Stimulated activated CD4-positive, alpha-beta T cell treated with anti-CD3 and anti-CD28 coated beads, Interleukin-4, amount 100 ng/mL, for 24 hours (primary cell): Measurements from ENCODE around the gene CCDC24.
A peak's percentile ranks its signal among the peaks of the same experiment; 100 is the strongest.

Experiments used
- DNase-seq: peaks from one replicate; pipeline ENCODE4 v3.0.0-alpha.2; 2020

Gene CCDC24

DNA sequence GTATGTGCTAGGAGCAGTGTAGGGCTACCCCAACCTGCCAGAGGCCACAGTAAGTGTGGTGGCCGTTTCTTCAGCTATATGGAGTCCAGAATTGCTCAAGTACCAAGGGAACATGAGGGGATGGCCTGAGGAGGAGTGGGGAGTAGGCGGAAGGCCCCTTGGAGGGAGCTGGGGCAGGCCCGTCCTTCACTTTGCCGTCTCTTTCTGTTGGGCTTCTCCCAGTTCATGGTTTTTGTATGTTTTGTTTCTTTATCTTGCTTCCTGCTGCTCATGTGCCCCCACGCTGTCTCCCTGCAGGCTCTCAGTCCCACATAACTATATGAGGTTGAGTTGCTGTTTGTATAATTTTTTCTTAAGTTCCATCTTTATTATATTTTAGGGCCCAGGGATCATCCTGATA, 27.5 kb upstream of the CCDC24 start:
- no peak for DNase-seq

DNA sequence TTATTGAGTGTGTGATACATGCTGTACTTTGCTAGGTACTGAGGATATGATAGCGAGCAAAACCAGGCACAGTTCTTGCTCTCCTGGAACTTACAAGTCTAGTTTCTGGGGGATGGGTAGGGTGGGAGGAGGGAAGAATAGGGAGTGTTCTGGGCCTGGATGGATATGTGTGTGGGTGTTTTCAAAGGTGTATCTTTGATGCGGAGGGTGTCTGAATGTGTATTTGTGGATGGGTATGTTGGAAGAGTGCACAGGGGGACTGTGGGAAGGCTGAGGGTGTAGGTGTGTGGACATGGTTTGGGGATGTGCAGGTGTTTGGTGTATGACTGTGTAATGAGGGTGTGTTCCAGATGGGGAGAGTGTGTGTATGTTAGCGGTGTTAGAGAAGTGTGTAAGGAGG, 26.1 kb upstream of the CCDC24 start:
- DNase-seq, result no peak

DNA sequence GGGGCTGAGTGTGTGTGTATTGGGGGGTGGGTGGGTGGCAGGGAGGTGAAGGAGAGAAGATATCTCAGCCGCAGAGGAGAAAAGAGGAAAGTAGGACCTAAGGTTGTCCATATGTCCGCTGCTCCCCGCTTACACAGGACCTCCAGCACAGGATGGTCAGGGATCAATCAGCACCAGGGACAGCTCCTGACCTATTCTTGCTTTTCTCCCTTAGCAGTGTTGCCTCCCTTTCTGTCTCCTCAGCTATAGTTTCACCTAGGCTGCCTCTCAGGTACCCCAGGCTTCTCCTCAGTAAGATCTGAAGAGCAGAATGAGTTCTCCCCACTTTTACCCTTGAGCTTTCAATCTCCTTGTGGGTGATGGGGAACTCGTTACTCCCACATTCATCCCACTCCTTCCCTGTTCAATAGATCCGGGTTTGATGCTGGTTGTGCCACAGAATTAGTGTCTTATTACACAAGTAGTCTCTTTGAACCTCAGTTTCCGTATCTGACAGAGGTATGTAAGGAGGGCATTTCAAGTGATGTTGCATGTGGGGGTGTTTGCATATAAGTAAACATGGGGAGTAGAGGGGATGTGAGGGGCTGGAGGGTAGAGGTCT, 23.0 kb upstream of the CCDC24 start:
- peak; percentile 23 for DNase-seq

DNA sequence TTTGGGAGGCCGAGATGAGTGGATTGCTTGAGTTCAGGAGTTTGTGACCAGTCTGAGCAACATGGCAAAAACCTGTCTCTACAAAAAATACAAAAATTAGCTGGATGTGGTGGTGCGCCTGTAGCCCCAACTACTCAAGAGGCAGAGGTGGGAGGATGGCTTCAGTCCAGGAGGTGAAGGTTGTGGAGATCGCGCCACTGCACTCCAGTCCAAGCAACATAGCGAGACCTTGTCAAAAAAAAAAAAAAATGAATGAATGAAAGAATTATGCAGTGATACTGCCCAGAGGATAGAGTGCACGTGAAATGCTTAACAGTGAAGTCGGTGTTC, 22.0 kb upstream of the CCDC24 start:
- no peak for DNase-seq

DNA sequence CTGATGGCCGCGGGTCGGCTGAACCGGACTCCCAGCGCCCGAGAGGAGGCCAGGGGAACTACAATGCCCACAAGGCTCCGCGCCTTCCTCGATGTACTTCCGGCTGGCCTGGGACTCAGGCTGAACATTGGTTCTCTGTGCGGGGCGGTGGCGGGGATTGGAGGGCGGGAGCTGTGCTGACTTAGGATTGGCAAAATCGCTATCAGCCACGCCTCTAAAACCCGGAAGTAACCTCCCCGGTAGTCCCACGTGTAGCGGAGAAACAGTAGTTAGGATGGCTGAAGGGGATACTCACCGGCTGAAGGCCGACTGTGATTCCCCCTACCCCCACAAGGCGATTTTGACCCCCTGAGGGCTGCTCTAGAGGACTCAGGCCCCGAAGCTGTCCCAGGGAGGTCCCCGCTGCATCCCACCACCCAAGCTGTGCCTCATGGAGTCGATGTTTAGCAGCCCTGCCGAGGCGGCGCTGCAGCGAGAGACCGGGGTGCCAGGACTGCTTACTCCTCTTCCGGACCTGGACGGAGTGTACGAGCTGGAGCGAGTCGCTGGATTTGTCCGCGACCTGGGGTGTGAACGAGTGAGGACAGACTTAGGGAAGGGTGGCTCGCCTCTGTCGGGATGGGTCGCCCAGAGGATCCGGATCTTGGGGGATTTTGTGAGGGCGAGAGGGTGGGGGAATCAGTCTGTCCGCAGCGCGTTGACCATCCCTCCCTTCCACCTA, 21.5 kb upstream of the CCDC24 start, which contains the start of gene DPH2:
DPH2 (plus strand) TSS at position 265 of the 721 bp plus-strand sequence; CDS start at position 431, 166 bp downstream.
- DNase-seq, result peak; percentile 97

DNA sequence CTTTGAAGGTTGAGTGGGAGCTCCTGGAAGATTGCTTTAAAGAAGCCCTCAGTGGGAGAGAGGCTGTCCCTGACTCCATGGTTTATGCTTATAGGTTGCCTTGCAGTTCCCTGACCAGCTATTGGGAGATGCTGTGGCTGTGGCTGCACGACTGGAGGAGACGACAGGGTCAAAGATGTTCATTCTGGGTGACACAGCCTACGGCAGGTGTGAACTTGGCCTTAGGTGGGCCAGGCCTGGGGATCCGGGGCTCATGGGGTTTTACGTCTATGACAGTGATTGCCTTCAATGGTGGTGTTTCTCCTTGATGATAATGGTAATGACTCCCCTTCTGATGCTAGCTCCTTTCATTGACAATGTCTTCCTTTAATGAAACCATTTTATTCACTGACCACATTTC, 20.9 kb upstream of the CCDC24 start:
- no peak for DNase-seq

DNA sequence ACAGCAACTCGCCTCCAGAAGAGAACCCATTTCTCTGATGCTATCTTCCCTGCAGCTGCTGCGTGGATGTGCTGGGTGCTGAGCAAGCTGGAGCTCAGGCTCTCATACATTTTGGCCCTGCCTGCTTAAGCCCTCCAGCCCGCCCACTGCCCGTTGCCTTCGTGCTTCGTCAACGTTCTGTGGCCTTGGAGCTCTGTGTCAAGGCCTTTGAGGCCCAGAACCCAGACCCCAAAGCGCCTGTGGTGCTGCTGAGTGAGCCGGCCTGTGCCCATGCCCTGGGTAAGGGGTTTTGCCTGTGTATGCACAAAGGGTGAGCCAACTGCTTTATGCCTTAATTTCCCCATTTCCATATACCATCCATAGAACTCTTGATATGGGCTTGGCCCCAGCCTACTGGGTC, 20.5 kb upstream of the CCDC24 start:
- no peak for DNase-seq

DNA sequence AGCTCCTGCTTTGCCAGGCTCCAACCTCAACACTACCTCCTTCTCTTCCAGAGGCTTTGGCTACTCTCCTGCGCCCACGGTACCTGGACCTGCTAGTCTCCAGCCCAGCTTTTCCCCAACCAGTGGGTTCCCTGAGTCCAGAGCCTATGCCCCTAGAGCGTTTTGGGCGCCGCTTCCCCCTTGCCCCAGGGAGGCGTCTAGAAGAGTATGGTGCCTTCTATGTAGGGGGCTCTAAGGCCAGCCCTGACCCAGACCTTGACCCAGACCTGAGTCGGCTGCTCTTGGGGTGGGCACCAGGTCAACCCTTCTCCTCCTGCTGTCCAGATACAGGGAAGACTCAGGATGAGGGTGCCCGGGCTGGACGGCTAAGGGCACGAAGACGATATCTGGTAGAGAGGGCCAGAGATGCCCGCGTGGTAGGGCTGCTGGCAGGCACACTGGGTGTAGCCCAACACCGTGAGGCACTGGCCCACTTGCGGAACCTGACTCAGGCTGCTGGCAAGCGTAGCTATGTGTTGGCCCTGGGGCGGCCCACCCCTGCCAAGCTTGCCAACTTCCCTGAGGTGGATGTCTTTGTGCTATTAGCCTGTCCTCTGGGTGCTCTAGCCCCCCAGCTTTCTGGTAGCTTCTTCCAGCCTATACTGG, 19.9 kb upstream of the CCDC24 start:
- DNase-seq, result no peak

DNA sequence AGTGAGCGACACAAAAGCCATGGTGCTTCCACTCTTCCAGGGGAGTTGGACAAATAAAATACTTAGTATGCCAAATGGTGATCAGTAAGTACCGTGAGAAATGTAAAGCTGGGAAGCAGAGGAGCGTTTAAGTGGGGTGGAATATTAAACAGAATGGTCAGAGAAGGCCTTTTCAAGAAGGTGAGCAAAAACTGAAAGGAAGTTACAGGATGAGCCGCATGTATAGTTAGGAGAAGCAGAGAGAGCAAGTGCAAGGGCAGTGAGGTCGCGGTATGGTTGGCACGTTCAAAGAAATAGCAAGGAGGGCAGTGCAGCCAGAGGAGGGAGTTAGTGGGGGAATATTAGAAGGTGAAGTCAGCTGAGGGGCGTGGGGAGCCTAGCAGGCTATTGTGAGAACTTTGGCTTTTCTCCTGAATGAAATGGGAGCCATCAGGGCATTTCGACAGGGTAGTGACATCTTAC, 17.4 kb upstream of the CCDC24 start:
- DNase-seq, result no peak

DNA sequence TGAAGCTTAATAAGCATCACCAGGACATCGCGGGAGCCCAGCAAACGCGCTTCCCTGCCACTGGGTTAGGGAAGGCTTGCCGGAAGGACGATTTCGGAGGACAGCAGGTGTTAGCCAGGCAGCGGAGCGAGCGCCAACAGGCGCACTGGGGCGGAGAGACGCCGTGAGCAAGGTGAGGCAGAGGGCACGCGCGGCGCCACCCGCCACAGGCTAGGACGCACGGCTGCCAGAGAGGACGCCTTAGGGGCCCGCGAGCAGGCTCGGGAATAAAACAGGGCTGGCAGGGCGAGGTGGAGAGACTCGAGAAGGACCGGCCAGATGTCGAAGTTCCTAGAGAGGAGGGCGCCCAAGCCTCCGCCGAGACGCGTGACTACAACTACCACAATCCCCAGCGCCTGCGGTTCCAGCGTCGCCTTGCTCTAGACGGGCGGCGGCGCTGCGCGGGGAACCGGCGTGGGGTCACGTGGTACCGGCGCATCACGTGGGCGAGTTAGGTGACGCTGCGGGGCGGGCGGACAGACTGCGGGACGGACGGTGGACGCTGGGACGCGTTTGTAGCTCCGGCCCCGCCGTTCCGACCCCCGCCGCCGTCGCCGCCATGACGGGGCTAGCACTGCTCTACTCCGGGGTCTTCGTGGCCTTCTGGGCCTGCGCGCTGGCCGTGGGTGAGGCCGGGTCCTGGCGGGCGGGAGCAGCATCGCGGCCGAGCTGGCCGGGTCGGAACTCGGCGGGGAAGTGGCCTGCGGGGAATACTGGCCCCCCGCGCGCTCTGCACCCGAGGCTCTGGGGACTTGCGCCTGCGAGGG, 16.8 kb upstream of the CCDC24 start, which contains the start of gene ATP6V0B:
ATP6V0B (plus strand) TSS at position 518 of the 806 bp plus-strand sequence; CDS start at position 599, 81 bp downstream.
- peak; percentile 97 for DNase-seq

DNA sequence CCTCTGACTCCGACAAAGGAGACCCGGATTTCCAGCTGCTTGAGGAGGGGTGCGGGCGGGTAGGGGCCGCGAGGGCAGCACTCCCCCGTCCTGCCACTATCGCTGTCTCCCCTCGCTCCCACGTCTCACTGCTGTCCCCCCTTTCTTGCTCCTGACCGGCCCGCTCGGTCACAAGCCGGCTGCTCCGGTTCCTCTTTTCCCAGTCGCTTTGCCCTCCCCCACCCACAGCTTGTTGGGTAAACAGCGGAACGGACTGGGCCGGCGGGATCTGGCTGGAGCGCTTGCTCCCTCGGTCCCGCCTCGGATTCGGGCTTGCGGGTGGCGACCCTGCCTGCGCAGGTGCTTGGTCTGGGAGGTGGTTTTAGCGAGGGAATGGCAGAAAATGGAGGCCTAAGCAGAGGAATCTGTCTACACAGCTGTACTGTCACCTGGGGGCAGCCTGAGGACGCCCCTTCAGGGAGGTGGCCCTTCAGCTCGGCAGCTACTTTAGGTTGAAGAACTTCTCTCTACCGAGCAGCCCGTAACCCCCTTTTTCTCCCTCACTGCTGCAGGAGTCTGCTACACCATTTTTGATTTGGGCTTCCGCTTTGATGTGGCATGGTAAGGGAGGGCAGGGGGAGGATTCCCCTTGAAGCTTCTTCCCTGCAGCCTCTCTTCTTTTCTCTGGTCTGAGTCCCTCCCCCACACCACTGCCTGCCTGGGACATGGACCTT, 16.0 kb upstream of the CCDC24 start:
- peak; percentile 30 for DNase-seq

DNA sequence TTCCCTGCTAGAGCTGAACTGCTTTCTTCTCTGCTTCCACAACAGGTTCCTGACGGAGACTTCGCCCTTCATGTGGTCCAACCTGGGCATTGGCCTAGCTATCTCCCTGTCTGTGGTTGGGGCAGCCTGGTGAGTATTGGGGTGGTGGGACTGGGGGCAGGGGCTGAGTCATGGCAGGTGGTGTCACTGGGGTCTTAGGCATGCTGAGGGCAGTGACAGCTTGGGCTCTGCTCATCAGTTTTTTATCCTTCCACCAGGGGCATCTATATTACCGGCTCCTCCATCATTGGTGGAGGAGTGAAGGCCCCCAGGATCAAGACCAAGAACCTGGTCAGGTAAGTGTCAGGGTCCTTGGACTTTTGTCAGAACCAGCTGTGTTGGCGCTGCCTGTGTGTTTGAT, 15.4 kb upstream of the CCDC24 start:
- no peak for DNase-seq

DNA sequence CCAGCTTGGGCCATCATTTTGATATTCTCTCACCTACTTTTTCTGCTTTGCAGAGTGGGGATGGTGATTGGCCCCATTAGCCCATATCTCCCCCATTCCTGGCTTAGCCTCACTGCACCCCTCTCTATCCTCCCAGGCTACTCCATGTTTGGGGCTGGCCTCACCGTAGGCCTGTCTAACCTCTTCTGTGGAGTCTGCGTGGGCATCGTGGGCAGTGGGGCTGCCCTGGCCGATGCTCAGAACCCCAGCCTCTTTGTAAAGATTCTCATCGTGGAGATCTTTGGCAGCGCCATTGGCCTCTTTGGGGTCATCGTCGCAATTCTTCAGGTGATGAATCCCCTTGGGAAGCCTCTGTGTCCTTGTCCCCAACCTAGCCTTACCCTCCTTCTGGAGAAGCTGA, 14.5 kb upstream of the CCDC24 start:
- DNase-seq, result no peak

DNA sequence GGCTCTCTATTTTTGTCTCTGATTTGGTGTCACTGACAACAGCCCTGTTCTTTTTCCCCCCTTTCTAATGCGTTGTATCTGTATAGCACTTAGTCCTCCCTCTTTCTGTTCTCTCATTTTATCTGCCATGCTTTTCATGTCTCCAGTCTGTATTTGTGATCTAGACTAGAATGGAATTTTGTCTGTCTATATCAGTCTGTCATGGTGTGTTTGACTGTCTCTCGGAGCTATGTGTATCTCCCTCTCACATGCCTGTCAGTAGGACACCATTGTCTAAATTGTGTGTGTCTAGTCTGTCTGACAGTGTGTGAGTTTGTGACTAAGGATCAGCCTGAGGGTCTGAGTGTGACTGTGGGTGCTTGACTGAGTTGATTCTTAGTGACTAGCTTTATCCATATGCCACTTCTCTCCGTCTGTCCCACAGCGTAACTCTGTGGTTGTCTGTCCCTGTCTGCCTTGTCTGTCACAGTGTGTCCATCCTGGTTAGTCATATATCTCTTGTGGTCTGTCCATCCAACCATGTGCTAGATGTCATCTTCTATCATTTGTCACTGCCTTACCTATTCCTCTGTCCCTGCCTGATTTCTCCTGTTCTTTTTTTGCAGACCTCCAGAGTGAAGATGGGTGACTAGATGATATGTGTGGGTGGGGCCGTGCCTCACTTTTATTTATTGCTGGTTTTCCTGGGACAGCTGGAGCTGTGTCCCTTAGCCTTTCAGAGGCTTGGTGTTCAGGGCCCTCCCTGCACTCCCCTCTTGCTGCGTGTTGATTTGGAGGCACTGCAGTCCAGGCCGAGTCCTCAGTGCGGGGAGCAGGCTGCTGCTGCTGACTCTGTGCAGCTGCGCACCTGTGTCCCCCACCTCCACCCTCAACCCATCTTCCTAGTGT, 13.8 kb upstream of the CCDC24 start:
- no peak for DNase-seq

DNA sequence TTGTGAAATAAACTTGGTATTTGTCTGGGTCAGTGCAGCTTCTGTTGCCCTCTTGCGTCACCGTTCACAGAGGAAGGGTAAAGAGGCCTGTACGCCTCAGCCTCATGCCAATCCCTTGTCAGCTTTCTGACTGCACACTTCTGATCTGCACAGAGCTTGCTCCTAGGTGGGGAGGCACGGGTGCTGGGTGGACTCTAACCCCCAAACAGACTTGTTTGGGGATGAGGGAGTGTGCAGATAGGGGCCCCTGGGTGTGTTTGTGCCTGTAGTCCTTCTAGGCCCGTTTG, 13.2 kb upstream of the CCDC24 start:
- no peak for DNase-seq

DNA sequence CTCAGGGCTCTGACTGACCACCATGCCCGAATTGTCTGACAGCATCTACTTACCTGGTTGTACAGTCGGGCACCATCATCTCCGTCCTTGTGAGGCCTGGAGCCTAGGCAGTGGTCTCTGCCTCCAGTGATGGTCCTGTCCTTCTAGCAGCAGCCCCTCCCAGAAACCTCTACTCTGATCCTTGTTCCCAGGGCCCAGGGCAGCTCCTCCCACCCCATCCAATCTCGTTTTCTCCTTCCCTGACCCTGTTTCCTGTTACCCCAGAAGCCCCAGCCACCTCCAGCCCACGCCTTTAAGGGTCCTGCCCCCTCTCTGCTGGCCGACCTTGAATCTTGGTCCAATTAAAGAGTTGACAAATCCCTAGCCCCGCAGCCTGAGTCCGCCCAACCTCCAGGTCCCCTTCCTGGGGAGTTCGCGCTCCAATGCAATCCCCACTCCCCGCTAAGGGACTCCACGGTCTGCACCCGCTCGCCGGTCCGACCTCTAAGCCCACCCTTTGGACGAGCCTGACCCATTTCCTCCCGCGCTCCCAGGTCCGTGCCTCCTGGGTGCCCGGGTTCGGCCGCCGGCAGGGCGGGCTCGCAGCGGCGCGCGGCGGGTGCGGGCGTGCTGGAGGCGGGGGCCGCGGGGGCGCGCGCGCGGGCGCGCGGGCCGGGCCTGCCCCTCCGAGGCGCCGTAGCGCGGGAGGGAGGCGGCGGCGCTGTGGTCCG, 12.7 kb upstream of the CCDC24 start, which contains the start of gene B4GALT2:
B4GALT2 (plus strand) TSS at position 660 of the 710 bp plus-strand sequence. CDS start 1,951 bp downstream, outside the sequence.
- peak; percentile 24 for DNase-seq

DNA sequence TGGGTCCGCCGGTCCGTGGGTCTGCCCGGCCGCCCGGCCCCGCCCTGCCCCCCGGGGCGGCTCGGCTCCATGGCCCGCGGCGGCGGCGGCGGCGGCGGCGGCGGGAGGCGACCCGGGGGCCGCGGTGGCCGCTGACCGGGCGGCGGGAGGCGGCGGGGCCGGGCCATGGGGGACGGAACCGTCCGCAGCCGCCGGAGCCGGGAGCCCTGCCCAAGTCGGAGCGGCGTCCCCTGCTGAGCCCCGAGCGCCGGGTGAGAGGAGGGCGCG, 12.2 kb upstream of the CCDC24 start:
- no peak for DNase-seq

DNA sequence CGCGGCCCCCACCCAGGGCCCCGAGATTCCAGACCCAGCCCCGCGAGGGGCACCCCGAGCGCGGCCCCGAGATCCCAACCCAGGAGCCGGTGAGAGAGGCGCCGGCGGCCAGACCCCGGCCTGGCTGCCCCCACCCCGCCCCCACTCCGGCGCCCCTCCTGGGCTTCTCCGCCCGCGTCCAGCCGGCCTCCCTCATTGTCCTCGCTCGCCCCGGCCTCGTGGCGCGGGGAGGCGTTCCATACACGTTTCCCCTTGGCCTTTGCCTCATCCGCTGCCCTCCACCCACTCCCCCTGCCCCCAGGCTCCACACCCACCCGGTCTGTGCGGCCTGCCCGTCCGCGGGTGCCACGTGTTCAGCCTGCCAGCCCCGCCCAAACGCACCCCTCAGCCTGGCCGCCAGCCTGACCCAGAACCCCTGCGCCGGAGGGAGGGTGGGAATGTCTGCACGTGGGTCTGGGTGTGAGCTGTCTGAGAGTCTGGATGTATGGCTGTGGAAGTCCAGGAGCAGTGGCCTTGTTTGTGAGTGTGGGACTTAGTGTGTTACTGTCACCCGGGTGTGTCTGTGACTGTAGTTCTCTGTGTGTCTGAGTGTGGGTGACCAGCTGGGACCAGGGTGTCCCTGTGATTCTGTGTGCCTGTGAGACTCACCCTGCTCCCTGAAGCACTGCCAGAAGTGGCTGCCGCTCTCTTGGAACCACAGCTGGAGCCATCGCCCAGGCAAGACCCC, 11.7 kb upstream of the CCDC24 start:
- DNase-seq, result peak; percentile 29

DNA sequence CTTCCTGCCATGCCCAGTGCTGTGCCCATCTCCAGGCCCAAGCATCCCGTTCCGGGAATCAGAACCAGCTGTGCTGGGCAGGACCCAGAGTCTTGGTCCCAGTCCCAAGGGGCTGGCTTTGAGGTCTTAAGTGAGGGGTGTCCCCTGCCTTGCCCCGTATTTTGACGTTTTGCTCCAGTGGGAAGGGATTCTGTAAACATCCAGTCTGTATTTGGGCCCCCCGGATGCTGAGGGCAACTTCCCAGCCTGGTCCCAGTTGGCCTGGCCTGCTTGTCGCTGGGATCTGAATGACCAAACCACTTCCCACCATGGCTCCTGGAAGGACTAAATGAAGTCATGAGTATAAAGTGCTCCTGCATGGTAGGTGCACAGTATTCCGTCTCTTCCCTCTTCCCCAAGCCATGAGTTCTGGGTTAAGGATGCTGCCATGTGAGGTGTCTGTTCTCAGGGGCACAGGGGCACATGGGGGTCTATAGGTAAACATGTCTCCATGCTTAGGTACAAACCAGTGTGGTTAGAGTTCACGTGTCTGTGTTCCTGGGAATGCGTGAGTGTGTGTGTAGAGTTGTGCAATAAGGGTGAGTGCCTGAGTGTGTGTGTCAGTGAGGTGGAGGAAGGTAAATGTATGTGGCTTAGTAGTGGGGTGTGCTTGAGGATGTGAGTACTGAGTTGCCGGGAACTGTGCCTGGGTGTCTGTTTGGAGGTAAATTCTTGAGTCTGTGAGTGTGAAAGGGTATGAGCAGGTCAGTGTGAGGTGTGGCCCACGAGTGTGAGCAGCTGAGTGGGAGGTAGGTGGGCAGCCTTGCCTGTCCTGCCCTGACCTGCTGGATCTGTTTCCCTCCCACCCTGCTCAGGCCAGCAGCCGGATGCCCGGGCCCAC, 10.9 kb upstream of the CCDC24 start:
- DNase-seq, result no peak

DNA sequence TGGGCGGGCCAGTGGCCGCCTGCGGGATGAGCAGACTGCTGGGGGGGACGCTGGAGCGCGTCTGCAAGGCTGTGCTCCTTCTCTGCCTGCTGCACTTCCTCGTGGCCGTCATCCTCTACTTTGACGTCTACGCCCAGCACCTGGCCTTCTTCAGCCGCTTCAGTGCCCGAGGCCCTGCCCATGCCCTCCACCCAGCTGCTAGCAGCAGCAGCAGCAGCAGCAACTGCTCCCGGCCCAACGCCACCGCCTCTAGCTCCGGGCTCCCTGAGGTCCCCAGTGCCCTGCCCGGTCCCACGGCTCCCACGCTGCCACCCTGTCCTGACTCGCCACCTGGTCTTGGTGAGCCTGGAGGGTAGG, 10.3 kb upstream of the CCDC24 start:
- DNase-seq, result no peak
